ENCODE measurements around the gene TBPL1. TPM values are rescaled to one million over a fixed set of nuclear protein-coding genes. Genes with fewer than 3 reads are reported as not detected.

Gene TBPL1
- total and polyA plus RNA-seq, 2 of the 8 experiments (the other 6 are each of a cell fraction or from before 2014, with no cell fraction given) = 32.5 to 67.0 TPM

GRCh38 chr6:133903855-133904254 is 49.2 kb upstream of the TBPL1 start:
- H2BK12ac ChIP-seq (ENCODE audit: low read depth, low read length) = no peak overlapping the region
- peaks cover 0 to 1% (median 0%) of the 10 kb centered on the region in 4 experiments; a peak in 1 of 7 replicates for H3K27me3 ChIP-seq (replicated peaks in 1 of 4; ENCODE audit: control insufficient read depth in 3 of 4, extremely low read depth in 1 of 4, insufficient read depth in 3 of 4, low read length in 3 of 4)
- no peak overlapping the region for H4K8ac ChIP-seq (ENCODE audit: extremely low read depth, insufficient read depth, low read length)
- no peak overlapping the region for H2BK20ac ChIP-seq (ENCODE audit: low read length)
- H2AK5ac ChIP-seq (ENCODE audit: low read depth, low read length) = no peak overlapping the region
- FAIRE-seq (no peak), DNase-seq (ENCODE audit: low read depth in 1 of 2, low spot score in 2 of 2) (no peak)
- H3K4ac ChIP-seq (replicated peaks; ENCODE audit: insufficient read length, low read depth, low read length) = no peak overlapping the region
- no peak overlapping the region for H3K4me2 ChIP-seq (ENCODE audit: insufficient read depth in 1 of 2, low read depth in 2 of 2, low read length in 2 of 2)
- no peaks in the 10 kb centered on the region for H3K9me3 ChIP-seq (ENCODE audit: insufficient read depth in 2 of 2, low read depth in 1 of 2, low read length in 1 of 2)
- H4K5ac ChIP-seq (ENCODE audit: insufficient read length, low read depth, low read length) = no peak overlapping the region
- H3K18ac ChIP-seq (ENCODE audit: extremely low read depth, low read length) = no peak overlapping the region
- H4K20me1 ChIP-seq (replicated peaks in 1 of 2; ENCODE audit: control insufficient read depth in 1 of 2, insufficient read depth in 2 of 2, low read length in 2 of 2) = no peaks in the 10 kb centered on the region
- no peak overlapping the region for H2BK120ac ChIP-seq (replicated peaks; ENCODE audit: low read depth, low read length)
- no peaks in the 10 kb centered on the region for H3K79me2 ChIP-seq (ENCODE audit: control insufficient read depth in 1 of 2, insufficient read depth in 2 of 2, low read length in 2 of 2)
- H3K23ac ChIP-seq (ENCODE audit: insufficient read length) = no peak overlapping the region
- CTCF ChIA-PET (ENCODE audit: partially characterized antibody) = interaction anchor here (1.4 to 3.4 kb wide), 4 partner anchors 9 to 87 kb away, joined by 4 to 14 read pairs (median 7); no protein-coding TSS in a partner anchor
- no peak overlapping the region for H2AFZ ChIP-seq (ENCODE audit: low read length)
- H2BK5ac ChIP-seq (ENCODE audit: low read depth, low read length) = no peak overlapping the region
- no peak overlapping the region for H2BK15ac ChIP-seq (ENCODE audit: low read length)
- H3K27ac ChIP-seq (ENCODE audit: low read depth, low read length) = no peak overlapping the region
- H3K4me3 ChIP-seq (ENCODE audit: extremely low read depth in 1 of 4, insufficient read depth in 2 of 4, low read depth in 3 of 4, low read length in 4 of 4) = no peak overlapping the region
- WGBS, 2 experiments (ENCODE audit: extremely low coverage in 1 of 2, insufficient coverage in 1 of 2, insufficient read length in 1 of 2, insufficient replicate concordance in 2 of 2, low coverage in 1 of 2, low lambda C conversion rate in 2 of 2, missing lambda C conversion rate in 1 of 2) = 92% methylated on average over 2 of the region's 2 CpGs; no CpG with 5 or more reads in 1 of the 2 experiments
- no peak overlapping the region for H4K91ac ChIP-seq (replicated peaks; ENCODE audit: insufficient read length, low read length)
- POLR2A ChIA-PET (ENCODE audit: partially characterized antibody) = interaction anchor here (1.2 kb wide), 1 partner anchor 53 kb away, joined by 3 read pairs; no protein-coding TSS in a partner anchor
- H3K9ac ChIP-seq (replicated peaks in 1 of 4; ENCODE audit: extremely low read depth in 1 of 4, low read depth in 3 of 4, low read length in 3 of 4) = no peak overlapping the region
- H3K14ac ChIP-seq (ENCODE audit: insufficient read length) = no peak overlapping the region
- H3K36me3 ChIP-seq (ENCODE audit: control insufficient read depth in 2 of 4, insufficient read depth in 4 of 4, low read length in 3 of 4) = no peaks in the 10 kb centered on the region
- H3K79me1 ChIP-seq (ENCODE audit: low read depth, low read length) = no peaks in the 10 kb centered on the region
- H3K23me2 ChIP-seq (ENCODE audit: low read depth, low read length) = no peaks in the 10 kb centered on the region
- no peaks in the 10 kb centered on the region for H3K4me1 ChIP-seq (replicated peaks in 1 of 4; ENCODE audit: control insufficient read depth in 3 of 4, insufficient read depth in 4 of 4, low read length in 3 of 4)
- H3K56ac ChIP-seq (replicated peaks; ENCODE audit: insufficient read length, low read depth, low read length) = no peak overlapping the region
- no peak for TF ChIP-seq EP300 (IDR thresholded peaks at IDR 0.05; ENCODE audit: borderline replicate concordance in 1 of 2, low read depth in 2 of 2, low read length in 2 of 2)
- TF ChIP-seq ZNF274 (IDR thresholded peaks at IDR 0.05; ENCODE audit: borderline replicate concordance, extremely low read depth, low read length) = no peak
- no peak for TF ChIP-seq SIX5 (IDR thresholded peaks at IDR 0.05; ENCODE audit: low read depth, low read length)
- no peak for TF ChIP-seq TAF7 (optimal IDR thresholded peaks at IDR 0.05; ENCODE audit: borderline replicate concordance, low read depth, low read length)
- TF ChIP-seq BCL11A (IDR thresholded peaks at IDR 0.05; ENCODE audit: low read depth in 2 of 2, low read length in 2 of 2) = no peak
- TF ChIP-seq SAP30 (IDR thresholded peaks at IDR 0.05; ENCODE audit: insufficient read depth, insufficient replicate concordance, low read length) = no peak
- no peak for TF ChIP-seq MAFK (IDR thresholded peaks at IDR 0.05; ENCODE audit: low read depth, low read length)
- no peak for TF ChIP-seq CEBPB (IDR thresholded peaks at IDR 0.05; ENCODE audit: low read depth, low read length)
- no peak for TF ChIP-seq RXRA (IDR thresholded peaks at IDR 0.05; ENCODE audit: insufficient read depth, low read depth, low read length)
- TF ChIP-seq POLR2AphosphoS5 (IDR thresholded peaks at IDR 0.05; ENCODE audit: low read depth, low read length) = no peak
- no peak for TF ChIP-seq MAX (IDR thresholded peaks at IDR 0.05)
- no peak for TF ChIP-seq KDM4A (IDR thresholded peaks at IDR 0.05; ENCODE audit: low read depth, low read length, severe bottlenecking)
- TF ChIP-seq EGR1 (IDR thresholded peaks at IDR 0.05; ENCODE audit: borderline replicate concordance, low read depth, low read length) = no peak
- TF ChIP-seq CBX5 (IDR thresholded peaks at IDR 0.05; ENCODE audit: low read depth, low read length) = no peak
